Ishikawa (cell line): ENCODE data around the gene MFNG.

ENCODE experiments used
- CEBPB ChIP-seq: IDR thresholded peaks from 2 replicates; pipeline ENCODE4 v1.6.1; 2012
- CREB1 ChIP-seq: IDR thresholded peaks from 2 replicates; pipeline ENCODE4 v1.6.1; 2012; ENCODE audit warnings: low read depth
- EGR1 ChIP-seq: IDR thresholded peaks from 2 replicates; pipeline ENCODE4 v1.6.1; 2012
- EP300 ChIP-seq: IDR thresholded peaks from 2 replicates; pipeline ENCODE4 v1.6.1; 2012; ENCODE audit warnings: borderline replicate concordance
- FOXM1 ChIP-seq: IDR thresholded peaks from 2 replicates; pipeline ENCODE4 v1.6.1; 2012; ENCODE audit warnings: low read depth, borderline replicate concordance
- MAX ChIP-seq: IDR thresholded peaks from 2 replicates; pipeline ENCODE4 v1.6.1; 2012
- NFIC ChIP-seq: IDR thresholded peaks from 2 replicates; pipeline ENCODE4 v1.6.1; 2012
- RAD21 ChIP-seq: IDR thresholded peaks from 2 replicates; pipeline ENCODE4 v1.6.1; 2012; ENCODE audit warnings: low read depth
- REST ChIP-seq: IDR thresholded peaks from 2 replicates; pipeline ENCODE4 v1.6.1; 2012; ENCODE audit warnings: low read depth, mild to moderate bottlenecking
- TAF1 ChIP-seq: IDR thresholded peaks from 2 replicates; pipeline ENCODE4 v1.6.1; 2012; ENCODE audit warnings: low read depth, mild to moderate bottlenecking
- TCF12 ChIP-seq: IDR thresholded peaks from 2 replicates; pipeline ENCODE4 v1.6.1; 2012; ENCODE audit warnings: low read depth
- TEAD4 ChIP-seq: IDR thresholded peaks from 2 replicates; pipeline ENCODE4 v1.6.1; 2012
- USF1 ChIP-seq: IDR thresholded peaks from 2 replicates; pipeline ENCODE4 v1.6.1; 2012
- YY1 ChIP-seq: IDR thresholded peaks from 2 replicates; pipeline ENCODE4 v1.6.1; 2012; ENCODE audit warnings: low read depth
- ZBTB7A ChIP-seq: IDR thresholded peaks from 2 replicates; pipeline ENCODE4 v1.6.1; 2012; ENCODE audit warnings: low read depth

The MFNG gene

GRCh38 chr22:37440875-37441274 lies 45.3 kb downstream of the MFNG start:
- TF ChIP-seq ZBTB7A (no peak), USF1 (peak; percentile 73), FOXM1 (no peak), EGR1 (no peak), REST (no peak)

GRCh38 chr22:37439347-37439746 lies 46.8 kb downstream of the MFNG start:
- no peak for TF ChIP-seq ZBTB7A
- no peak for TF ChIP-seq RAD21
- no peak for TF ChIP-seq TEAD4
- TF ChIP-seq EP300: no peak
- no peak for TF ChIP-seq EGR1
- TF ChIP-seq CREB1: no peak
- TF ChIP-seq REST: no peak
- TF ChIP-seq FOXM1: no peak
- no peak for TF ChIP-seq TCF12
- no peak for TF ChIP-seq USF1

- TF ChIP-seq USF1 (peak; percentile 68), NFIC (no peak)
Observed at GRCh38 chr22:37435970-37436603, 50.1 kb downstream of the MFNG start.

GRCh38 chr22:37433786-37434185 lies 52.4 kb downstream of the MFNG start:
- TF ChIP-seq NFIC: no peak
- TF ChIP-seq TCF12: no peak
- TF ChIP-seq FOXM1: no peak
- no peak for TF ChIP-seq TAF1
- TF ChIP-seq EP300: no peak
- no peak for TF ChIP-seq MAX
- no peak for TF ChIP-seq USF1
- no peak for TF ChIP-seq ZBTB7A
- TF ChIP-seq EGR1: no peak
- TF ChIP-seq CEBPB: no peak
- TF ChIP-seq YY1: no peak
- TF ChIP-seq REST: no peak
- no peak for TF ChIP-seq RAD21
- TF ChIP-seq TEAD4: no peak
- no peak for TF ChIP-seq CREB1

- no peak for TF ChIP-seq RAD21
- no peak for TF ChIP-seq USF1
- peak; percentile 20; the same call in 1 of the 2 replicates for TF ChIP-seq TCF12
Observed at GRCh38 chr22:37432708-37433054, 53.5 kb downstream of the MFNG start.
